Heart right ventricle (tissue), 16 donors: ENCODE results near the gene EFHD1. TPM values are rescaled to one million over a fixed set of nuclear protein-coding genes. Genes with fewer than 3 reads are reported as not detected.

Experiments used
- ATAC-seq, 8 donors: fragments of 200-7000 bp; cut with Tn5 transposase; one replicate each; pipeline ENCODE4 v1.9.1; 2020; ENCODE audit warnings: mild to moderate bottlenecking in 8 of 8, moderate library complexity in 8 of 8, moderate number of reproducible peaks in 1 of 8
- DNase-seq, 2 donors: peaks; one replicate each; pipeline ENCODE4 v3.0.0-alpha.2; 2020
- H3K27ac ChIP-seq, 10 donors: fragments of 200-600 bp; sonication (generic) in 2 of 10; one replicate each; pipeline versions ENCODE4 v1.5.0 to v1.8.0; 2020 to 2022; ENCODE audit warnings: mild to moderate bottlenecking in 3 of 10
- H3K27me3 ChIP-seq, 7 donors: fragments of 200-600 bp; one replicate each; pipeline ENCODE4 v1.8.0; 2021 to 2022; ENCODE audit warnings: mild to moderate bottlenecking in 2 of 7
- H3K36me3 ChIP-seq, 9 donors: fragments of 200-600 bp; sonication (generic) in 1 of 9; one replicate each; pipeline versions ENCODE4 v1.5.0 to v1.8.0; 2020 to 2022; ENCODE audit warnings: mild to moderate bottlenecking in 2 of 9
- H3K4me1 ChIP-seq, 9 donors: fragments of 200-600 bp; sonication (generic) in 1 of 9; one replicate each; pipeline versions ENCODE4 v1.5.0 to v1.8.0; 2020 to 2022; ENCODE audit warnings: mild to moderate bottlenecking in 4 of 9
- H3K4me3 ChIP-seq, 10 donors: fragments of 200-600 bp; sonication (generic) in 2 of 10; one replicate each; pipeline versions ENCODE4 v1.5.0 to v1.8.0; 2020 to 2022; ENCODE audit warnings: mild to moderate bottlenecking in 7 of 10, moderate library complexity in 2 of 10
- H3K9me3 ChIP-seq, 11 donors: fragments of 200-600 bp in 10 of 11; sonication (generic) in 2 of 11; one replicate each; pipeline versions ENCODE4 v1.5.0 to v1.8.0; 2013 to 2022; ENCODE audit warnings: mild to moderate bottlenecking in 2 of 11, control low read depth in 1 of 11, moderate library complexity in 1 of 11
- WGBS, 2 donors: extraction: QIAGEN DNeasy Blood & Tissue Kit; methylation state at CpG; one replicate each; pipeline ENCODE4 v1.1.7; 2013; ENCODE audit warnings: inconsistent platforms in 1 of 2; 5-methylcytosine and 5-hydroxymethylcytosine counted together
- intact Hi-C, 10 donors: fragments of 100-400 bp; cut with DNase I; formaldehyde crosslinking; loops; one replicate each; pipeline versions ENCODE4 v1.11.1 to v1.14.2; 2022
- polyA plus RNA-seq, 2 donors: library from polyadenylated mRNA; stranded (reverse); fragments of 200-250 nt; gene quantifications; one replicate each; pipeline ENCODE4 v1.2.3, GENCODE V29; 2013
- total RNA-seq, 10 donors: library from RNA; stranded (reverse); fragmentation: NEBNext Ultra II Directional in 3 of 10; extraction: Animal tissue kit (Norgen Biotek cat#: 25700) in 3 of 10; gene quantifications; one replicate each; pipeline versions ENCODE4 v1.2.1 to v1.2.4, GENCODE V29; 2021 to 2023
- TF ChIP-seq, protein P1 (sequence below), 9 donors: fragments of 200-600 bp; sonication (generic) in 2 of 9; IDR thresholded peaks; one replicate each; pipeline versions ENCODE4 v1.5.0 to v1.8.0; 2021 to 2022; ENCODE audit warnings: antibody characterized with exemption in 9 of 9, mild to moderate bottlenecking in 5 of 9, moderate library complexity in 1 of 9
- donor health status: Arrhythmogenic right ventricular cardiomyopathy.
- donor health status: ischemic (EF 13 %, LVEDD 7.1; RV severe dilation, severe dysfunction).
- donor health status: healthy with polysubstance abuse.
- donor health status: DM: no; HTN: yes; CAD: no.
- donor health status: DM: no; HTN: no; CAD: no.
- donor health status: ischemic (EF 25% LVEDD 6.9; RV normal size, moderate dysfunction).
- donor health status: ischemic (EF 25% LVEDD 5.7; RV mildly dilated, moderate dysfunction).
- donor health status: healthy.
- donor health status: DM: yes; HTN: yes; CAD: no.
- donor health status: Ischemic cardiomyopathy.
- donor health status: ischemic (EF 35%, LVEDD 5.7; RV mildly dilated, moderate dysfunction).
- donor health status: nonischemic (EF 11% LVEDD 7.7; RV severe dilation, severe dysfunction).
- donor health status: DM: yes; HTN: yes; CAD: no.
- donor health status: PGD.
- donor health status: ischemic (EF 29% LVEDD 5.4; RV normal size, mild dysfunction).
- donor health status: nonischemic (EF 23%, LVEDD 6.1; RV moderate dilation, normal function).

The EFHD1 gene
- total and polyA plus RNA-seq, 12 donors = 8.1 to 36.2 (median 19.5) TPM

DNA sequence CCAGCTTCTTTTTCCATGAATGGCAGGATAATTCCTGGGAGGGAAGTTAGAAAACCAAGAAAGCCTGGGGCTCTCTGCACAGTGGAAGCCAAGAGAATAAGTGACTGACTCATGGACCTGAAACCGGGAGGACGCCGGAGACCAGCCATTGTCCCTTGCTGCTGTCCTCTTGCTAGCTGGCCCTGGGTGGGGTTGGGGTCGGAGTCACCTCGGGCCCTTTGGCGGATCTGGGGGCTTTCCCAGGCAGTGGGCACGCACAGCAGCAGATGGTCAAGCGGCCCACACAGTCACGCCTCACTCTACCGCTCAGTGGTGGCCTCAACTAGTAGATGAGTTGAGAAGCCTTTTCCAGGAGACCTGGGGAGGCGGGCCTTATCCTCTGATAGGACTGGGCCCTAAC lies 15.6 kb downstream of the EFHD1 start:
- intact Hi-C loops = no loop called here
- no peaks in the 10 kb centered on the region for H3K36me3 ChIP-seq
- no peaks in the 10 kb centered on the region for H3K27me3 ChIP-seq
- no peaks in the 10 kb centered on the region for H3K9me3 ChIP-seq
- no peak for DNase-seq
- no peak overlapping the region for H3K4me3 ChIP-seq
- ATAC-seq = no peak
- 92 to 96% methylated on average over 11 of the region's 11 CpGs for WGBS, 2 donors
- H3K4me1 ChIP-seq = peaks cover 0 to 23% (median 5%) of the 10 kb centered on the region in 9 donors
- H3K27ac ChIP-seq = no peak overlapping the region
- TF ChIP-seq, protein P1, sequence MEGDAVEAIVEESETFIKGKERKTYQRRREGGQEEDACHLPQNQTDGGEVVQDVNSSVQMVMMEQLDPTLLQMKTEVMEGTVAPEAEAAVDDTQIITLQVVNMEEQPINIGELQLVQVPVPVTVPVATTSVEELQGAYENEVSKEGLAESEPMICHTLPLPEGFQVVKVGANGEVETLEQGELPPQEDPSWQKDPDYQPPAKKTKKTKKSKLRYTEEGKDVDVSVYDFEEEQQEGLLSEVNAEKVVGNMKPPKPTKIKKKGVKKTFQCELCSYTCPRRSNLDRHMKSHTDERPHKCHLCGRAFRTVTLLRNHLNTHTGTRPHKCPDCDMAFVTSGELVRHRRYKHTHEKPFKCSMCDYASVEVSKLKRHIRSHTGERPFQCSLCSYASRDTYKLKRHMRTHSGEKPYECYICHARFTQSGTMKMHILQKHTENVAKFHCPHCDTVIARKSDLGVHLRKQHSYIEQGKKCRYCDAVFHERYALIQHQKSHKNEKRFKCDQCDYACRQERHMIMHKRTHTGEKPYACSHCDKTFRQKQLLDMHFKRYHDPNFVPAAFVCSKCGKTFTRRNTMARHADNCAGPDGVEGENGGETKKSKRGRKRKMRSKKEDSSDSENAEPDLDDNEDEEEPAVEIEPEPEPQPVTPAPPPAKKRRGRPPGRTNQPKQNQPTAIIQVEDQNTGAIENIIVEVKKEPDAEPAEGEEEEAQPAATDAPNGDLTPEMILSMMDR (IDR thresholded peaks at IDR 0.05) = no peak

DNA sequence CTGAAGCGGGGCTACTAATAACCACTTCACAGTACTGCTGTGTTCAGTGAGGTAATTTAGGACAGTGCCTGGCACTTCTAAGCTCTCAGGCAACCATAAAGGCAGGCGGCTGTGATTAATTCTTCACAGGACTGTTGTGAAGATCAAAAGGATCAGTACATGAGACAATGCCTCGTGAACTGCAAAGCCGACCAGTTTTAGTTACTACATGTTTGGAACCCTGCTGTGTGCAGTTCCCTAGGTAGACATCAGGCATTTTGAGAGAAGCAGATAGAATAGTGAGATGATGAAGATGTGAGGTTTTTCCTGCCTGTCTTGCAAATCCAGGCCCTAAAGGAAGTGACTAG lies 19.1 kb downstream of the EFHD1 start:
- Histone ChIP-seq H3K27me3 (no peaks in the 10 kb centered on the region), H3K27ac (no peak overlapping the region), H3K9me3 (no peaks in the 10 kb centered on the region), H3K4me3 (no peak overlapping the region), H3K36me3 (no peaks in the 10 kb centered on the region), H3K4me1 (peaks cover 0 to 18% (median 4%) of the 10 kb centered on the region in 9 donors)
- WGBS, 2 donors = 68 to 77% methylated on average over 4 of the region's 4 CpGs
- ATAC-seq = peak in 2 of 8 donors; percentile 16 to 23
- TF ChIP-seq, protein P1 (IDR thresholded peaks at IDR 0.05) = no peak
- DNase-seq = no peak
- intact Hi-C loops = no loop called here

DNA sequence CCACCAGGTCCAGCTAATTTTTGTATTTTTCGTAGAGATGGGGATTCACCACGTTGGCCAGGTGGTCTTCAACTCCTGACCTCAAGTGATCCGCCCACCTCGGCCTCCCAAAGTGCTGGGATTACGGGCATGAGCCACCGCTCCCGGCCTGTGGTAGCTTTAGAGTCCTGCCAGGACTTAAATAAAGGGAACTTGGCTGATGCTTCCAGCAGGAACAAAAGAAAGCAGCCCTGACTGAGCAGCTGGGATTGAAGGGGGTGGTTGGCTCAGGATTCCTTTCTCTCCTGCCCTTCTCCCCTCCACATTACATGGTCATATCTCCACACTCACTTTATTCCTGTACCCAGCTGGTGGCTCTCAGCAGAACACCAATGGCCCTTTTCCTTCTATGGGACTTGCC lies 20.0 kb downstream of the EFHD1 start:
- WGBS, 2 donors = 92 to 93% methylated on average over 7 of the region's 7 CpGs
- TF ChIP-seq, protein P1 (IDR thresholded peaks at IDR 0.05) = no peak
- H3K9me3 ChIP-seq = no peaks in the 10 kb centered on the region
- no peaks in the 10 kb centered on the region for H3K36me3 ChIP-seq
- H3K27ac ChIP-seq = no peak overlapping the region
- H3K27me3 ChIP-seq = no peaks in the 10 kb centered on the region
- intact Hi-C loops = no loop called here
- DNase-seq (no peak), ATAC-seq (no peak)
- H3K4me3 ChIP-seq = no peak overlapping the region
- H3K4me1 ChIP-seq = peaks cover 0 to 18% (median 4%) of the 10 kb centered on the region in 9 donors

DNA sequence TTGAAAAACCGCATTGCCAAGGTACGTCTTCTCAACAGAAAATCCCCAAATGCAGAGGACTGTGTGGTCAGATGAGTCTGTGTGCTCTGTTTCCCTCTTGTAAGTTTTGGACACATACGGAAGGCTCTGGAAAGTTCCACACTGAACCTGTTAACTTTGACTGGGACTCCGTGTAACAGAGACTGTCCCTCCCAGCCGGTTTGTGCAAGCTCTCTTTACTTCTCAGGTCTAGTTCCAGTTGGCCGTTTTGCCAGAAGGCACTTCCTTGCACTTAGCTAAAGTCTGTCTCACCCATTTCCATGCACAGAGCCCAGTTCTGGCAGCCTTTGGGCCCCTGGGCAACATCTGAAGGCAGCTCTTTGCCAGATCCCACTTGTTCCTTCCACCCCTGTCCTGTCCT lies 22.0 kb downstream of the EFHD1 start:
- WGBS, 2 donors = 78 to 91% methylated on average over 6 of the region's 6 CpGs
- intact Hi-C loops = no loop called here
- Histone ChIP-seq H3K9me3 (no peaks in the 10 kb centered on the region), H3K4me3 (no peak overlapping the region), H3K27me3 (no peaks in the 10 kb centered on the region), H3K4me1 (peaks cover 0 to 31% (median 14%) of the 10 kb centered on the region in 9 donors), H3K27ac (no peak overlapping the region), H3K36me3 (no peaks in the 10 kb centered on the region)
- DNase-seq (no peak), ATAC-seq (peak in 1 of 8 donors; percentile 37)
- TF ChIP-seq, protein P1 (IDR thresholded peaks at IDR 0.05) = no peak
